Measurements from ENCODE around the gene CMC2. TPM values are rescaled to one million over a fixed set of nuclear protein-coding genes. Genes with fewer than 3 reads are reported as not detected.

Gene CMC2
- total RNA-seq, 1 donor from 2014 or later = 36.3 TPM

GRCh38 chr16:80924372-80924978, 82.2 kb downstream of the CMC2 start:
- ATAC-seq = peak; percentile 38

GRCh38 chr16:80923356-80923755, 83.3 kb downstream of the CMC2 start:
- ATAC-seq = no peak

Other genes with a start within 250 kb of the CMC2 start
- gene CDYL2, start 202.3 kb downstream of the CMC2 start, total RNA-seq = 5.3 TPM
- gene CENPN, start 329 bp upstream of the CMC2 start, total RNA-seq = 17.6 TPM
- 30.1 TPM for gene ATMIN, start 29.0 kb upstream of the CMC2 start, total RNA-seq
- gene C16orf46, start 70.4 kb upstream of the CMC2 start, total RNA-seq = not detected
- gene GCSH, start 89.5 kb upstream of the CMC2 start, total RNA-seq = 22.7 TPM
- gene BCO1, start 231.8 kb upstream of the CMC2 start, total RNA-seq = 0.32 TPM